Endothelial cell of umbilical vein (primary cell): Measurements from ENCODE around the gene OR13J1.

ENCODE experiments used
- CTCF ChIP-seq, 2 donors: IDR thresholded peaks; 1 replicate in 1 of 2; 2 replicates in 1 of 2; pipeline ENCODE4 v1.5.1; 2011; ENCODE audit warnings: low read length in 2 of 2, mild to moderate bottlenecking in 2 of 2, moderate library complexity in 2 of 2, control low read depth in 1 of 2, inconsistent platforms in 1 of 2, low read depth in 1 of 2; ENCODE audit not compliant: insufficient read depth in 1 of 2; ENCODE audit errors: extremely low read depth in 1 of 2
- EZH2 ChIP-seq: IDR thresholded peaks from 2 replicates; pipeline ENCODE4 v1.6.1; 2012; ENCODE audit warnings: borderline replicate concordance, low read depth, mild to moderate bottlenecking, moderate library complexity, low read length, inconsistent platforms; ENCODE audit not compliant: severe bottlenecking
- GATA2 ChIP-seq: IDR thresholded peaks from 2 replicates; pipeline ENCODE4 v1.7.0; 2011; ENCODE audit warnings: low read depth, mild to moderate bottlenecking, moderate library complexity, mixed read lengths, low read length; ENCODE audit not compliant: insufficient read length, insufficient read depth
- JUN ChIP-seq: IDR thresholded peaks from 2 replicates; pipeline ENCODE4 v1.6.1; 2011; ENCODE audit warnings: borderline replicate concordance, low read depth; ENCODE audit not compliant: insufficient read length, insufficient read depth
- MAX ChIP-seq: IDR thresholded peaks from 2 replicates; pipeline ENCODE4 v1.6.1; 2011; ENCODE audit not compliant: insufficient read depth, insufficient read length
- MYC ChIP-seq: IDR thresholded peaks from one replicate; pipeline ENCODE4 v1.6.1; 2011; ENCODE audit warnings: mild to moderate bottlenecking, low read depth, low read length
- POLR2A ChIP-seq: IDR thresholded peaks from 2 replicates; pipeline ENCODE4 v1.6.1; 2012; ENCODE audit warnings: low read depth, mild to moderate bottlenecking, control low read depth, low read length
- POLR2AphosphoS5 ChIP-seq: IDR thresholded peaks from 2 replicates; pipeline ENCODE4 v1.6.1; 2012; ENCODE audit warnings: low read depth, mild to moderate bottlenecking, control low read depth, low read length, moderate library complexity; ENCODE audit not compliant: insufficient read depth

GRCh38 chr9:35915681-35916294 lies 45.6 kb upstream of the OR13J1 start:
- TF ChIP-seq CTCF (IDR thresholded peaks at IDR 0.05; ENCODE audit: extremely low read depth in 1 of 2, insufficient read depth in 1 of 2, low read depth in 1 of 2, low read length in 2 of 2) (no peak), POLR2A (no peak), POLR2AphosphoS5 (no peak), MAX (no peak), MYC (no peak), EZH2 (no peak), GATA2 (no peak), JUN (no peak)
